IPS DF 4.7 (cell line): ENCODE results near the gene ARFIP1.
"Not testable (repeated sequence)": the region's sequence is repeated elsewhere in the genome, so short reads cannot be mapped to it uniquely, and the experiment has no call there.

Experiments
- DNase-seq: peaks from one replicate; pipeline ENCODE4 v3.0.0-alpha.2; 2013; ENCODE audit warnings: low spot score; ENCODE audit errors: extremely low read depth

ARFIP1 gene

GRCh38 chr4:152779513-152780266 lies at the start of gene ARFIP1, which contains the start of gene TIGD4:
Gene ARFIP1 (plus strand): TSS chr4:152779954. CDS start chr4:152829634, 49,680 bp downstream.
Gene TIGD4 (minus strand): TSS chr4:152779730. CDS start chr4:152771004, 8,726 bp downstream.
- peak; percentile 91 for DNase-seq

- DNase-seq: no peak
Measured at GRCh38 chr4:152731997-152732396, 47.8 kb upstream of the ARFIP1 start.

- DNase-seq: no peak
Measured at GRCh38 chr4:152734015-152734698, 45.6 kb upstream of the ARFIP1 start.

- no peak for DNase-seq
Measured at GRCh38 chr4:152734699-152735050, 45.1 kb upstream of the ARFIP1 start.

- DNase-seq: no peak
Measured at GRCh38 chr4:152735396-152735859, 44.3 kb upstream of the ARFIP1 start.

- DNase-seq: no peak
Measured at GRCh38 chr4:152735906-152736305, 43.8 kb upstream of the ARFIP1 start.

GRCh38 chr4:152738827-152739226 lies 40.9 kb upstream of the ARFIP1 start:
- no peak for DNase-seq

GRCh38 chr4:152747444-152747843 lies 32.3 kb upstream of the ARFIP1 start:
- DNase-seq: no peak

- no peak for DNase-seq
Measured at GRCh38 chr4:152748619-152749018, 31.1 kb upstream of the ARFIP1 start.

GRCh38 chr4:152763796-152764195 lies 16.0 kb upstream of the ARFIP1 start:
- no peak for DNase-seq

GRCh38 chr4:152765069-152765737 lies 14.6 kb upstream of the ARFIP1 start:
- not testable (repeated sequence) for DNase-seq

- DNase-seq: no peak
Measured at GRCh38 chr4:152771741-152772533, 7.8 kb upstream of the ARFIP1 start.

- DNase-seq: no peak
Measured at GRCh38 chr4:152773339-152773738, 6.4 kb upstream of the ARFIP1 start.

- no peak for DNase-seq
Measured at GRCh38 chr4:152773953-152774352, 5.8 kb upstream of the ARFIP1 start.

- no peak for DNase-seq
Measured at GRCh38 chr4:152776352-152776751, 3.4 kb upstream of the ARFIP1 start.

- no peak for DNase-seq
Measured at GRCh38 chr4:152777488-152777887, 2.3 kb upstream of the ARFIP1 start.

- no peak for DNase-seq
Measured at GRCh38 chr4:152778656-152779512, 870 bp upstream of the ARFIP1 start.

GRCh38 chr4:152780267-152780778 lies 569 bp downstream of the ARFIP1 start:
- no peak for DNase-seq

GRCh38 chr4:152784490-152785350 lies 5.0 kb downstream of the ARFIP1 start:
- no peak for DNase-seq
